ENCODE data around the gene B3GNT8.

Gene B3GNT8

DNA sequence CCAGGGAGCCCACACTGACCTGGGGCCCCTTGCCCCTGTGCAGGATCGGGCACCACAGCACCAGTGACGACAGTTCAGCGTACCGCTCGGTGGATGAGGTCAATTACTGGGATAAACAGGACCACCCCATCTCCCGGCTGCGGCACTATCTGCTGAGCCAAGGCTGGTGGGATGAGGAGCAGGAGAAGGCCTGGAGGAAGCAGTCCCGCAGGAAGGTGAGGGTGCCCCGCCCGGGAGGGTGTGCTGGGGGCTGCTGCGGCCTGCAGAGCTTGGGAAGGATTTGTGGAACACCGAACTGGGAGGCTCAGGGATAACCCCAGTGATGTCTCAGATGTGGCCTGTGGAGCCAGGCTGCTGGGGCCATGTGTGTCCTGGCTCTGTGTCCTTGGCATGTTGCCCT is 4.2 kb downstream of the B3GNT8 start:
- TF ChIP-seq, protein P1, sequence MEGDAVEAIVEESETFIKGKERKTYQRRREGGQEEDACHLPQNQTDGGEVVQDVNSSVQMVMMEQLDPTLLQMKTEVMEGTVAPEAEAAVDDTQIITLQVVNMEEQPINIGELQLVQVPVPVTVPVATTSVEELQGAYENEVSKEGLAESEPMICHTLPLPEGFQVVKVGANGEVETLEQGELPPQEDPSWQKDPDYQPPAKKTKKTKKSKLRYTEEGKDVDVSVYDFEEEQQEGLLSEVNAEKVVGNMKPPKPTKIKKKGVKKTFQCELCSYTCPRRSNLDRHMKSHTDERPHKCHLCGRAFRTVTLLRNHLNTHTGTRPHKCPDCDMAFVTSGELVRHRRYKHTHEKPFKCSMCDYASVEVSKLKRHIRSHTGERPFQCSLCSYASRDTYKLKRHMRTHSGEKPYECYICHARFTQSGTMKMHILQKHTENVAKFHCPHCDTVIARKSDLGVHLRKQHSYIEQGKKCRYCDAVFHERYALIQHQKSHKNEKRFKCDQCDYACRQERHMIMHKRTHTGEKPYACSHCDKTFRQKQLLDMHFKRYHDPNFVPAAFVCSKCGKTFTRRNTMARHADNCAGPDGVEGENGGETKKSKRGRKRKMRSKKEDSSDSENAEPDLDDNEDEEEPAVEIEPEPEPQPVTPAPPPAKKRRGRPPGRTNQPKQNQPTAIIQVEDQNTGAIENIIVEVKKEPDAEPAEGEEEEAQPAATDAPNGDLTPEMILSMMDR (IDR thresholded peaks at IDR 0.05; ENCODE audit: extremely low read depth, insufficient read depth, missing control alignments), result no peak
- DNase-seq (ENCODE audit: low spot score), result no peak
- in situ Hi-C loops (cut with MboI; ENCODE audit: low pct_unique_long_range_greater_than_20kb, low sequenced_read_pairs, unreplicated experiment), result no loop called here

DNA sequence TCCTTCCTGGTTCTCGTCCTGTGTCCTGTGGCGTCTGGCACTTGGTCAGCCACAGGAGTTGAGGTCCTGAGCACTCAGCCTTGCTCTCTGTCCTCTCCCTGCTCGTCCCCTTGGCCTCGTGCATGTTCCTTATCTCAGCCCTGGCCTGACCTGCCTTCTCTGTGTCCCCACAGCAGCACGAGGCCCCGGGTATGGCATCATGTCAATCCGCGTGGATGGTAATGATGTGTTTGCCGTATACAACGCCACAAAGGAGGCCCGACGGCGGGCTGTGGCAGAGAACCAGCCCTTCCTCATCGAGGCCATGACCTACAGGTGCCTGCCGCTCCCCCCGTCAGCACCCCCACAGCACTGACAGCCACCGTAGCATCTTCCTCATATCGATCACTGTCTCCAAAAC is 4.7 kb downstream of the B3GNT8 start:
- in situ Hi-C loops (cut with MboI; ENCODE audit: low pct_unique_long_range_greater_than_20kb, low sequenced_read_pairs, unreplicated experiment), result no loop called here

GRCh38 chr19:41421973-41422372 is 5.2 kb downstream of the B3GNT8 start:
- in situ Hi-C loops (cut with MboI; ENCODE audit: low pct_unique_long_range_greater_than_20kb, low sequenced_read_pairs, unreplicated experiment), result no loop called here
- no peak for DNase-seq (ENCODE audit: low spot score)
- TF ChIP-seq, protein P1 (IDR thresholded peaks at IDR 0.05; ENCODE audit: extremely low read depth, insufficient read depth, missing control alignments), result no peak

More for the DNA sequence above, 4.7 kb downstream of the B3GNT8 start:
- DNase-seq (ENCODE audit: low spot score), result no peak
- TF ChIP-seq, protein P1 (IDR thresholded peaks at IDR 0.05; ENCODE audit: extremely low read depth, insufficient read depth, missing control alignments), result no peak

- in situ Hi-C loops (cut with MboI; ENCODE audit: low pct_unique_long_range_greater_than_20kb, low sequenced_read_pairs, unreplicated experiment), result no loop called here
- no peak for DNase-seq (ENCODE audit: low spot score)
- TF ChIP-seq, protein P1 (IDR thresholded peaks at IDR 0.05; ENCODE audit: extremely low read depth, insufficient read depth, missing control alignments), result no peak
Measured at GRCh38 chr19:41421314-41421713, 5.9 kb downstream of the B3GNT8 start.

DNA sequence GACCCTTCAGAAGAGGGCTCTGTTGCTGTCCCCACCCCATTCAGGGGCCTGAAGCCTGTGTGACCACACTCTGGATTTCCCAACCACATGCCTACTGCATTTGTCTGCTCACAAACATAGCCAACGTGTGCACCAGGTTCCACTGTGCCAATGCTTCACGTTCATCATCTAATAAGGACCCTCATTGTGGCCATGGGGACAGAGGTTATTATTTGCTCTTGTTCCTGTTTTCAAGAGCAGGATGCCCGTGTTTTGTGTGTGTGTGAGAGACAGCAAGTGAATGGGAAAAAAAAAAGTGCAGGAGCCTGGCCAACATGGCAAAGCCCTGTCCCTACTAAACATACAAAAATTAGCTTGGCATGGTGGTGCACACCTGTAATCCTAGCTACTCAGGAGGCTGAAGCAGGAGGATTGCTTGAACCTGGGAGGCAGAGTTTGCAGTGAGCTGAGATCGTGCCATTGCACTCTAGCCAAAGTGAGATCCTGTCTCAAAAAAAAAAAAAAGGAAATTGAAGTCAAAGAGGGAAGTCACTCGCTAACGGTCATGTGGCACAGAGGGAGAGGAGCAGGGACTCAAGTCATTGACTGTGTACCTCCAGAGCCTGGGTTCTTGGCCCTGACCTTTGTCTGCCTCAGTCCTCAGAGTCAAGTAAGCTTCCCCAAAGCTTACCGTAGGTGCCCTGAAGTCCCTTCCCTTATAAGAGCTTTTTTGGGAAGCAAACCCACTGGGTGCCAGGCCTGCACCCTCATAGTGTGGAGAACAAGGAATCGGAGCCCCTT is 6.9 kb downstream of the B3GNT8 start:
- TF ChIP-seq, protein P1 (IDR thresholded peaks at IDR 0.05; ENCODE audit: extremely low read depth, insufficient read depth, missing control alignments), result no peak
- DNase-seq (ENCODE audit: low spot score), result no peak
- in situ Hi-C loops (cut with MboI; ENCODE audit: low pct_unique_long_range_greater_than_20kb, low sequenced_read_pairs, unreplicated experiment), result no loop called here

- TF ChIP-seq, protein P1 (IDR thresholded peaks at IDR 0.05; ENCODE audit: extremely low read depth, insufficient read depth, missing control alignments), result no peak
- in situ Hi-C loops (cut with MboI; ENCODE audit: low pct_unique_long_range_greater_than_20kb, low sequenced_read_pairs, unreplicated experiment), result no loop called here
- DNase-seq (ENCODE audit: low spot score), result no peak
Measured at GRCh38 chr19:41416194-41416674, 10.9 kb downstream of the B3GNT8 start.
